CD4-positive, alpha-beta T cell treated with Interleukin-17A for 1 hour (primary cell): ENCODE results near the gene PDZD7.

Experiments used
- DNase-seq: peaks from one replicate; pipeline ENCODE4 v3.0.0-alpha.2; 2020

The PDZD7 gene

DNA sequence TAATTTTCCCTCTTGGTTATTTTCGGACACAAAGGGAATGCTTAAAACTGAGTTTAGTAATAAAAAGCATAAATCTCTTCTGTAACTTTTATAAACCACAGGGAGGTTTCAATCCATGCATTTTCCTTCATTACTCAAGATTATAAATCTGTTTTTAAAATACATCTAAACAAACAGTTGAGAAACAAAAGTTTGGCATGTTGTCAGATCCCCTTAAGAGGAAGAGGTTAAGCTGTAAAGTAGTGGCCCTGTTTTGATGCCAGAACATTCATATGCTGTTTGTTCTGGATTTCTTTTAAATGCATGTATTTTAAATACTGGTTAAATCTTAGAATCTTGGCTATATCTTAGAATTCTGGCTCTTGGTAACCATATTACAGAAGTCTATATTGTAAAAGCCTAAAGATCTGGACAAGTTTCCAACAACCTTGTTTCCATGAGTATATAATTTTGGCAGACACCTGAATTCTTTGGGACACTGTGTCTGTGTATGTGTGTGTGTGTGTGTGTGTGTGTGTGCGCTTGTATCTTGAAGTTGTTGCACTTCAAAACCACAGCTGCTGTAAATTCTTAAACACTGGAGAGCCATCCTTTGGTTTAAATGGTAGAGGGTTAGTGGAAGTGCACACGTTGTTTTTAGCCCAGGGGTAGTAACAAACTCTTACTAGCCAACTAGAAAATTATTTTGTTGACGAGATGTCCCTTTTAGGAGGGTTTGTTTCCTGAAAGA lies 68.4 kb downstream of the PDZD7 start:
- no peak for DNase-seq

- DNase-seq, result no peak
Measured at GRCh38 chr10:100960251-100960650, 70.7 kb downstream of the PDZD7 start.
